SW 1271 (cell line): Measurements from ENCODE around the gene LRRC27.

Experiments used
- DNase-seq, 2 experiments: peaks; one replicate each; lab custom pipeline; 2025; lab: John Stamatoyannopoulos, UW

Gene LRRC27

DNA sequence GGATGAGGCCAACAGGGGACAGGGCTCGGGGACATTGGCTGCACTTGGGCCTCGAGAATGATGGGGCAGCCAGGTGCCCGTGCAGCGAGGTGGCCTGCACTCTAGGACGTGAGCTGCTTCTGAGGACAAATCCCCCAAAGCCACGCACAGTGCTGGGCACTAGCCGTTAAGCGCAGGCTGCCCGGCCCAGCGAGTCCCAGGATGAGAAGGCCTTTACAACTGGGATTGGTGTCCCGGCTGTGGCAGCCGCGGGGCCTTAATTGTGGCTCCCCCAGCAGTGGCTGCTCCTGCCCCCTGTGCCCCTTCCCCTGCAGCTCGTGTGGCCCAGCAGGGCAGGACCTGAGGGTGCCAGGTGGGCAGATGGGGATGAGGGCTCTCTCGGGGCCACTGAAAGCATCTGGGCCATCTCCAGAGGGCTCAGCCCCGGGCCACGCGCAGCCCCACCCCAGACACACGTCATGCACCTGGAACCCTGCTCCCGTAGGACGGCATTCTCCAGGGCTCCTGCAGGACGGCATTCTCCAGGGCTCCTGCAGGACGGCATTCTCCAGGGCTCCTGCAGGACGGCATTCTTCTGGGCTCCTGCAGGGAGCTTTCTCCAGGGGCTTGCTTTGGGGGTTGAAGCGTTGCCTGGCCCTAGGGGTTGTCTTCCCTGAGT is 71.6 kb downstream of the LRRC27 start:
- no peak for DNase-seq

DNA sequence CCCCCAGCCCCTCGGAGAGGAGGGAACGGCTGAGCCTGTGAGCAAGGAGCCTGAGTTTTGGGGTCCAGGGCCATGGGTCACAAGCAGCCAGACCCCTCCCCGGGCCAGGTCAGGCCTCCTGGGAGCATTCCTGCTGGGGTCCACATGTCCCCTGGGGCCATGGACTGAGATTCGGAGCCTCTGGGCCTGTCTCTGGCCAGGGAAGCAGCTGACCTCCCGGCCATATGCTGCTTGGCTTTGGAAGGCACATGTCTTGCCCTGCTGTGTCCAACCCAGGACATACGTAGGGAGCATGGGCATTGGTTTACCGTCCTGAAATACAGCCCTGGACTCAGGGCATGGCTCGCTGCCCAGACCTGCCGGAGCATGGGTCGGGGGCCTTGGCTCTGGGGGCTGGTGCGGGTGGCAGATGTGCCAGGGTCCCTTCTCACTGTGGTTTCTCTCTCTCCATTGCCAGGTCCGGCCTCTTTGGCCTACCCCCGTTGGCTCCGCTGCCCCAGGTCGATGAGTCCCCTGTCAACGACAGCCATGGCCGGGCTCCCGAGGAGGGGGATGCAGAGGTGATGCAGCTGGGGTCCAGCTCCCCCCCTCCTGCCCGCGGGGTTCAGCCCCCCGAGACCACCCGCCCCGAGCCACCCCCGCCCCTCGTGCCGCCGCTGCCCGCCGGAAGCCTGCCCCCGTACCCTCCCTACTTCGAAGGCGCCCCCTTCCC is 72.3 kb downstream of the LRRC27 start:
- DNase-seq: no peak

DNA sequence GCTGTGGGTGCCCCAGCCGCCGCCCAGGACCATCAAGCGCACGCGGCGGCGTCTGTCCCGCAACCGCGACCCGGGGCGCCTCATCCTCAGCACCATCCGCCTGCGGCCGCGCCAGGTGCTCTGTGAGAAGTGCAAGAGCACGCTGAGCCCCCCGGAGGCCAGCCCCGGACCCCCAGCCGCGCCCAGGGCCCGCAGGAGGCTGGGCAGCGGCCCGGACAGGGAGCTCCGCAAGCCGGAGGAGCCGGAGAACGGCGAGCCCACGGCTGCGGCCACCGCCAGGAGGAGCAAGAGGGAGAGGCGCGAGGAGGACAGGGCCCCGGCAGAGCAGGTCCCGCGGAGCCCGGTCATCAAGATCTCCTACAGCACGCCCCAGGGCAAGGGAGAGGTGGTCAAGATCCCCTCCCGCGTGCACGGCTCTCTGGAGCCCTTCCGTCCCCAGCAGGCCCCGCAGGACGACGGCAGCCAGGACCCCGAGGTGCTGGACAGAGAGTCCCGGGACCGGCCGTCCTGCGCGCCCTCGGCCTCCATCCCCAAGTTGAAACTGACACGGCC is 73.0 kb downstream of the LRRC27 start:
- DNase-seq: no peak

DNA sequence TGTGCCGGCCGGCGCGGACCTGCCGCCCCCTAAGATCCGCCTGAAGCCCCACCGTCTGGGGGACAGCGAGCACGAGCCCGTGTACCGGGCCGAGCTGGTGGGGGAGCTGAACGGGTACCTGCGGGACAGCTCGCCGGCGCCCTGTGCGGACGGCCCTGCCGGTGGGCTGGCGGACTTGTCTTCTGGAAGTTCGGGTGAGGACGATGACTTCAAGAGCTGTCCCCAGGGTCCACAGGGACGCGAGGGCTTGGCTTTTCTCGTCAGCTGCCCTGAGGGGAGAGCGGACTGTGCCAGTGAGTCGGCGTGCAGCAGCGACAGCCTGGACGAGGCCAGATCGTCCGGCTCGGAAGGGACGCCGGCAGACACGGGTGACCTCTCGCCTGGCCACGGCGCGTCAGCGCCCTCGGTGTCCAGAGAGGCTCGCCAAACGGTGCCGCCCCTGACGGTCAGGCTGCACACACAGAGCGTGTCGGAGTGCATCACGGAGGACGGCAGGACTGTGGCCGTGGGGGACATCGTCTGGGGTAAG is 73.5 kb downstream of the LRRC27 start:
- no peak for DNase-seq

DNA sequence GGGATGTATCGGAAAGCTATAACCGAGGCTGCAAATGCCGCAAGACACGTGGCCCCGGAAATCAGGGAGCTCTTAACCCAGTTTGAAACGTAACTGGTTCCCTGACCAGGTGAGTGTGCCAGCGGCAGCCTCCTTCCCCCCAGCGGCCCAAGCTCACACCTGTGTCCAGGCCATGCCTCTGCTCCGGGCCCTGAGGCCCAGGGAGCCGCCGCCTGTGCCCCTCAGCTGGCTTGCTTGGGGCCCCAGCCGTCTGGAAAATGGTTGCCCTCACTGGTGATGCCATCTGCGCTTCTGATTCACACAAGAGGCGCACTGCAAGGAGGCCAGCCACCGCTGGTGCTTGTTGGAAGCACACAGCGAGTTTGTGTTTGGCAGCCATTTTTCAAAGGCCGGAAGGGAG is 74.2 kb downstream of the LRRC27 start:
- DNase-seq: no peak

GRCh38 chr10:132406750-132407149 is 74.8 kb downstream of the LRRC27 start:
- DNase-seq: no peak

- no peak for DNase-seq
Measured at GRCh38 chr10:132407243-132407746, 75.3 kb downstream of the LRRC27 start.

DNA sequence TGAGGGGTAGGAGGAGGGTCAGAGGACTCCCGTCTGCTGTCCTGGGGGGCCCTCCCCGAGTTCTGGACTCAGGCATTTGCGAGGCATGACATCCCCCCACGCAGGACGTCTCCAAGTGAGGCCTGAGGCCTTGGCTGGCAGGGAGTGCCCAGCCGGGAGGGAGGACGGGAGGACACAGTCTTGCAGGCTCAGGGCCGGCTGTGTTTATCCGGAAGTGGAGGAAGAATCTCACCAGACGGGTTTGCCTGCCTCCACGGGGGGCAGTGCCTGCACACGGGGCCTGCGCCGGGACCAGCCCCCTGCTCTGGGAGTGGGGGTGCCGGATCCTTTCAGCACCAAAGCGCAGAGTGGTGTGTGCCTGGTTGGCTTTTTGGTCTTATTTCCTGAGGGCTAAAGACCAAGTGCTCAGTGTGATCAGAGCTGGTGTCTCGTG is 75.9 kb downstream of the LRRC27 start:
- no peak for DNase-seq

GRCh38 chr10:132408367-132408781 is 76.4 kb downstream of the LRRC27 start:
- no peak for DNase-seq

- DNase-seq: no peak
Measured at GRCh38 chr10:132408823-132409666, 77.1 kb downstream of the LRRC27 start.

- no peak for DNase-seq
Measured at GRCh38 chr10:132409667-132410028, 77.7 kb downstream of the LRRC27 start.

GRCh38 chr10:132410056-132410778 is 78.2 kb downstream of the LRRC27 start:
- no peak for DNase-seq

GRCh38 chr10:132410779-132411532 is 79.0 kb downstream of the LRRC27 start:
- DNase-seq: no peak

- no peak for DNase-seq
Measured at GRCh38 chr10:132411561-132412253, 79.7 kb downstream of the LRRC27 start.

- DNase-seq: no peak
Measured at GRCh38 chr10:132412316-132413192, 80.6 kb downstream of the LRRC27 start.

DNA sequence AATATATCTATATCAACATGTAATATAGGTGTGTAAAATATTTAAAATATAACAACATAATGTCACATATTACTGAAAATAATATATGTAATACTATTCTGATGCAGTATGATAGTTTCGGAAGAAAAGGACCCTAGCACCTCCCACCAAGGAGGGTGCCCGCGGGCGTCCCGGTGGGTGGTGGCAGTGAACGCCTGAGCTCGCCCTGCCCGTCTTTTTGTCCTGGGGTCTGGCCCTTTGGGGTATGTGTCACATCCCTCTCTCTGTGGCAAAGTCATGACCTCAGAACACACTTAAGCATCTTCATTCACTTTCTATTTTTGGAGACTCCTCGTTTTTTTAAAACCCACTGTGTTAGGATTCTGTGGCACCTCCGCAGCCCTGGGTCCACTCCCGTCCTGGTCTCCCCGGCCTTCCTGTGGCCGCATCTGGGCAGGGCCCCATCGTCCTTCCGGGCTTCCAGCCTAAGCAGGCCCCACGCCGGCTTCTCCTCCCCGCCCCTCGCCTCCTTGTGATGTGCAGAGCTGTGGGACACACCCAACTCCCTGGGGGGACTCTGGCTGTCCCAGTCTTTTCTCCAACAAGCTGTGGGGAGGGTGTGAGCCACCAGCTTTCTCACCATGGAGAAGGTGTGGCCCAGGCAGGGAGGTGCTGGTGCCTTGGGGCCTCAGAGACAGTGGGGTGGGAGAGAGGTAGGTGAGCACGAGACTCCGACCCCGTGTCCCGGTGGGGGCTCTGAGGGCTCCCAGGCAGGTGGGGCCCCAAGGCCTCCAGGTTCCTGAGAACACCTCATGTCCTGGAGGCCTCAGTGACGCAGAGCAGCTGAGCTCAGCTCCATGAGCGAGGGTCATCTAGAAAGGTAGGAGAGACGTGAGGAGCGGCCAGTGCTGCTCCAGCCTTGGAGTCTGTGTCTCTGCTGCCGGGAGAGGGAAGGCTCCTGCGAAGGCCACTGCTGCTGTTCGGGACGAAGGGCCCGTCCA is 81.5 kb downstream of the LRRC27 start:
- DNase-seq: no peak

GRCh38 chr10:132414402-132415016 is 82.5 kb downstream of the LRRC27 start:
- no peak for DNase-seq
